ENCODE measurements around the gene MPZL3. TPM values are rescaled to one million over a fixed set of nuclear protein-coding genes. Genes with fewer than 3 reads are reported as not detected.

The MPZL3 gene
- total and polyA plus RNA-seq, 7 donors: 0.16 to 6.2 (median 0.55) TPM

- TF ChIP-seq POLR2AphosphoS5 (IDR thresholded peaks at IDR 0.05): no peak
- no peak for TF ChIP-seq EP300 (IDR thresholded peaks at IDR 0.05)
- TF ChIP-seq CTCF (IDR thresholded peaks at IDR 0.05): no peak
- TF ChIP-seq POLR2A (IDR thresholded peaks at IDR 0.05): no peak
- 35 to 64% methylated on average over 7 of the region's 7 CpGs for WGBS, 2 donors
Observed at GRCh38 chr11:118202599-118203422, 49.4 kb downstream of the MPZL3 start.

GRCh38 chr11:118201966-118202365 lies 50.2 kb downstream of the MPZL3 start:
- intact Hi-C loops (cut with DNase I): no loop called here
- 80 to 82% methylated on average over 2 of the region's 2 CpGs for WGBS, 2 donors
- Histone ChIP-seq H3K4me3 (no peak overlapping the region), H3K36me3 (no peaks in the 10 kb centered on the region), H3K9me3 (no peaks in the 10 kb centered on the region), H3K4me1 (peaks cover 0 to 10% (median 0%) of the 10 kb centered on the region in 4 donors), H3K27me3 (no peaks in the 10 kb centered on the region), H3K27ac (no peak overlapping the region)
- DNase-seq: no peak
- no peak for TF ChIP-seq CTCF (IDR thresholded peaks at IDR 0.05)
- no peak for TF ChIP-seq POLR2A (IDR thresholded peaks at IDR 0.05)
- TF ChIP-seq EP300 (IDR thresholded peaks at IDR 0.05): no peak
- TF ChIP-seq POLR2AphosphoS5 (IDR thresholded peaks at IDR 0.05): no peak

More at GRCh38 chr11:118202599-118203422, 49.4 kb downstream of the MPZL3 start:
- Histone ChIP-seq H3K4me3 (no peak overlapping the region), H3K27ac (no peak overlapping the region), H3K27me3 (no peaks in the 10 kb centered on the region), H3K4me1 (peaks cover 0 to 10% (median 0%) of the 10 kb centered on the region in 4 donors), H3K9me3 (no peaks in the 10 kb centered on the region), H3K36me3 (no peaks in the 10 kb centered on the region)
- intact Hi-C loops (cut with DNase I): no loop called here
- DNase-seq: no peak

GRCh38 chr11:118200901-118201680 lies 51.1 kb downstream of the MPZL3 start:
- no peak overlapping the region for H3K4me3 ChIP-seq
- WGBS, 2 donors: 83 to 93% methylated on average over 9 of the region's 9 CpGs
- no peak overlapping the region for H3K27ac ChIP-seq
- no peak for DNase-seq
- H3K9me3 ChIP-seq: no peaks in the 10 kb centered on the region
- TF ChIP-seq EP300 (IDR thresholded peaks at IDR 0.05) (no peak), CTCF (IDR thresholded peaks at IDR 0.05) (no peak), POLR2A (IDR thresholded peaks at IDR 0.05) (no peak), POLR2AphosphoS5 (IDR thresholded peaks at IDR 0.05) (no peak)
- intact Hi-C loops (cut with DNase I): no loop called here
- H3K4me1 ChIP-seq: peaks cover 0 to 10% (median 0%) of the 10 kb centered on the region in 4 donors
- H3K27me3 ChIP-seq: no peaks in the 10 kb centered on the region
- no peaks in the 10 kb centered on the region for H3K36me3 ChIP-seq

- H3K4me1 ChIP-seq: peaks cover 0 to 12% (median 3%) of the 10 kb centered on the region in 4 donors
- no peaks in the 10 kb centered on the region for H3K27me3 ChIP-seq
- no peaks in the 10 kb centered on the region for H3K36me3 ChIP-seq
- no peaks in the 10 kb centered on the region for H3K9me3 ChIP-seq
- 92 to 93% methylated on average over 5 of the region's 5 CpGs for WGBS, 2 donors
- no peak overlapping the region for H3K27ac ChIP-seq
- TF ChIP-seq POLR2AphosphoS5 (IDR thresholded peaks at IDR 0.05): no peak
- TF ChIP-seq CTCF (IDR thresholded peaks at IDR 0.05): no peak
- TF ChIP-seq POLR2A (IDR thresholded peaks at IDR 0.05): no peak
- no peak for TF ChIP-seq EP300 (IDR thresholded peaks at IDR 0.05)
- DNase-seq: no peak
- intact Hi-C loops (cut with DNase I): no loop called here
- H3K4me3 ChIP-seq: no peak overlapping the region
Observed at GRCh38 chr11:118200497-118200896, 51.7 kb downstream of the MPZL3 start.
